Cortex of kidney (tissue), 1 donor: ENCODE data around the gene MRFAP1L1.
"Not testable (repeated sequence)": the region's sequence is repeated elsewhere in the genome, so short reads cannot be mapped to it uniquely, and the experiment has no call there.

Source experiments
- DNase-seq: peaks from one replicate; lab custom pipeline; 2025; lab: John Stamatoyannopoulos, UW

MRFAP1L1 gene

DNA sequence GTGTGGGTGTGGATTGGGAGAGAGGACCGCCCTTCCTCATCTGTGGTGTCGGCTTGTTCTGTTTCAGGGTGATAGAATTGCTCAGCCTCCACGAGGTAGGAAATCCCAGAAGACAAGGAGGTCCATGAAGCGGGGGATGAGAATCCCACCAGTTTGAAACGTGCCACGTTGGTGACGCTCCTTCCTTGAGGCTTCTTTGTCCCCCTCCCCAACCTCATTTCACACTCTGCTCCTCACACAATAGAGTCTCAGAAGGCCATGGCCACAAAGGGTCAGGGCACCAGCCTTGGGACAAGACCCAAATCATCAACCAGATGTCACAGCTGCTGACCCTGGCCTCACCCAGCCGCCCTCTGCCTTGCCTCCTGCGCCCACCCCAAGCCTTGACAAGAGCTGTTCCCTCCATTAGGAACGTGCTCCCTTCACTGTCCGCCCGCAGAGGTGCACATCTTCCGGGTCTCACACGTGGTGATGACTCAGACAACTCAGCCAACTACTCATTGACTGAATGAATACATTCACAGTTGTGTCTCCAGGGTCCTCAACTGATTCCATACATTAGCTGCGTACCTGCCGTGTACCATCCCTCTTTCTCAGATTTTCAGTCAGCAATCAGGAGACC lies 24.6 kb upstream of the MRFAP1L1 start:
- no peak for DNase-seq

- no peak for DNase-seq
These were observed 23.9 kb upstream of the MRFAP1L1 start for GRCh38 chr4:6733358-6734164.

DNA sequence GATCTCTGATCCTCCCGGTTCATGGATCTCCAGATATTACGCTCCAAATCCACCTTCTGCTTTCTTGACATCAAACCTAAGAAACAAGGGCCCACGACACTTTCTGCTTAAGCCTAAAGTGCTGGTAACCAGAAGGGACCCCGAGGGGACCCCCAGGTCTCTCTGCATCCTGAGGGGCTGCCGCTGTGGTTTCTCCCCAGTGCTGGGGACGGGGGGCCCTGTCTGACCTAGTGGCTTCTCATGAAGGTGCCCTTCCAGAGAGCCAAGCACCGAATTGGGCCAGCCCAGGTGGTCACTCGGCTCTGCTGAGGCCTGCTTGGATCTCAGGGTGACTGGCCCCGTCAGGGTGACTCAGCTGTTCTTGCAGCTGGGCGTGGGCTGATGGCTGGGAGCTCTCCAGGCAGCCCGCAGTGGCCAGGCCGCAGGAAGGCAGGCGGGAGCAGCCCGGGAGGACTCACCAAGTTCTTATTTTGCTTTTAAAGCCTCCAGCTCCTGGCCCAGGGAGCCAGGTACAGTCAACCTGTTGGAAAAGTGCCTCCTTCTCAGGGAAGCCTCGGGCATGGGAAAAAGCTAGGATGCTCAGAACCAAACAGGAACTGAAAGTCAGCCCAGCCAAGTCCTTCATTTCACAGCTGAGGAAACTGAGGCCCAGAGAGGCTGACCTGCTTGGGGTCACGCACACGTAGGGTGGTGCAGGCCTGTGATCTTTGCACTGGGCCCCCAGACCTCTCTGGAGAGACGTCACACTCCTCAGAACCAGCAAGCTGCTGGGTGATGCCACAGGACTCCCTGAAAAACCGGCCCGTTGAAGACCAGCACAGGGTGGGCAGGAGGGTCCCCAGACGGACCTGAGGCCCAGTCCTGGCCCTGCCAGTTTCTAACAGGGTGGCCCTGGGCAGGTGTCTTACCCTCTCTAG lies 23.0 kb upstream of the MRFAP1L1 start:
- DNase-seq = no peak

DNA sequence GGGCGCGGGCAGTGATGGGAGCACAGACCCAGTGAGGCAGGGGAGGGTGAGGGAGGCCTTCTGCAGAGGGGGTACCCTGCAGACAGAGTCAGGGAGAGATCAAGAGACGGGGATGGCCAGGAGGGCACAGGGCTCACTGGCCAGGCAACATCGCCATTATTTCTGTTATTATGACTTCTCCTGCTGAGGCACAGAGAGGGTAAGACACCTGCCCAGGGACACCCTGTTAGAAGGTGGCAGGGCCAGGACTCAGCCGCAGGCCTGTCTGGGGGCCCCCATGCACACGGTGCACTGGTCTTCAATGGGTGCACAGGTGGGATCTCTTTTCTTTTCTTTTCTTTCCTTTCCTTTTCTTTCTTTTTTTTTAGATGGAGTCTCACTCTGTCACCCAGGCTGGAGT lies 22.1 kb upstream of the MRFAP1L1 start:
- no peak for DNase-seq

- no peak for DNase-seq
These were observed 21.6 kb upstream of the MRFAP1L1 start for GRCh38 chr4:6731318-6731675.

- DNase-seq = no peak
These were observed 21.1 kb upstream of the MRFAP1L1 start for GRCh38 chr4:6730603-6731317.

GRCh38 chr4:6728320-6729029 lies 18.8 kb upstream of the MRFAP1L1 start:
- no peak for DNase-seq

DNA sequence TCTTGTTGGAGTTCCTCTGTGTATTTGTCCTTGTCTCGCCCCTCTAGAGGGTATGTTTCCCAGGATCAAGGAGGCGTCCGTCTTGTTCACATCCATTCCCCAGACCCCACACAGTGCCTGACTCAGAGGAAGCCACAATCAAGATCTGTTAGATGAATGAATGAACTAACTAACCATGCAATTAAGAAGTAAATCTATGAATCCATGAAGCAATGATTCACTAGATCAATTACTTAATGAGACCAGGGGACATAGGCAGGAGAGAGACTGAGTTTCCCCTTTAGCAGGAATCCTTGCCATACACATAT lies 18.2 kb upstream of the MRFAP1L1 start:
- no peak for DNase-seq

DNA sequence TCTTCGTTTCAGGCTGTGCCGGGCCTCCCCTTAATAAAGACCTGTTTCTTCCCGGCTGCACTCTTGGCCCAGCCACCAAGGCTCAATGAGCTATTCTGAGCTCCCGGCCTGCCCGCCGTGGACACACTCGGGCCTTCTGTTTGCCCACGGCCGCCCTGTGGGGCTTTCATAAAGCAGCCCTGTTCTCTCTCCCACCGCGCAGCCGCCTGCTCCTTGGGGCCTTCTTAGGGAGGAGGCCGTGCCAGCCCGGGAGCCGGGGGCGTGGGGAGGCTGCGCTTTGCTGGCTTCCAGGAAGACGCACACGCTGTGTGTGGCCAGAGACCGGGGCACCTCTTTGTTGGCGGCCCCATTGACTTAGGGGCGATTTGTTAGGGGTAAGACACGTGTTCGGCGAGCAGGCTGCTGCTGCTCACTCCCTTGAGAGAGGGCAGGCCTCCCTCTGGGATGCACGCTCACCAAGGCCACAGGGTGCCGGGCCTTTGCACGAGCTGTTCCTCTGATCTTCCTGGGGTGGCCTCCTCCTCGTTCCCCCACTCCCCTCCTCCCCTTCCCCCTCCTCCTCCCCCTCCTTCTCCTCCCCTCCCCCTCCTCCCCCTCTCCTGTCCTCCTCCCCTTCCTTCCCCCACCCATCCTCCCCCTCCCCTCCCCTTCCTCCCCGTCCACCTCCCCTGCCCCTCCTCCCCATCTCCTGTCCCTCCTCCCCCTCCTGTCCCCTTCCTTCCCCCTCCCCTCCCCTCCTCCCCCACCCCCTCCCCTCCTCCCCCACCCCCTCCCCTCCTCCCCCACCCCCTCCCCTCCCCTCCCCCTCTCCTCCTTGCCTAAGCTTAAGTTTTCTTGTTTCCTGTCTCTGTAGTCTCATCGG lies 17.6 kb upstream of the MRFAP1L1 start:
- DNase-seq = no peak

GRCh38 chr4:6725427-6725961 lies 15.8 kb upstream of the MRFAP1L1 start:
- DNase-seq = not testable (repeated sequence)

DNA sequence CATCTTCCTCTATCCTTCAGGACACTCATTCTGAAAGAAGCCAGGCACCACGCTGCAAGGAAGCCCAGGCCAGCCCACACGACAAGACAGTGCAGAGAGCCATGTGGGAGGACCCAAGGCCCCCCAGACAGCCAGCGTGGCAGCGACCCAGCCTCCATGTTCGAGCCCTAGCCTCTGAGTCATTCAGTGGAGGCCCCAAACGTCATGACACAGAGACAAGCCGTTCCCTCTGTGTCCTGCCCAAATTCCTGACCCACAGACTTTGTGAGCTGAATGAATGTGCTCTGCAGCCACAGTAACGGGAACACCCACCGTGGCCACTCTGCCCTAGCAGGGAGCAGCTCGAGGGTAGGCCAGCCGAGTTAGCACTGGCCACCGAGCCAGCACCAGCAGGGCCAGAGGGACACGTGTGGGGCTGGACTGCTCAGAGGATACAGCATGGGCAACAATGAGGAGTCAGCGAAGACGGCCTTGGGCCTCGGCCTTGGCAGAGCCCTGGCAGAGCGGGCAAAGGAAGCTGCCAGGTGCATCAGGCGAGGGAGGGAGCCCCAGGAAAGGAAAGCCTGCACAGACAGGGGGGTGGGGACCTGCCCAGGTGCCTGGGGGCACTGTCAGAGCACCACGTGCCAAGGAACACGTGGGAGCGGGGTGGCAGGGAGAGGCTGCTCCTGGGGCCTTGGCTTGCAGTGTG lies 14.9 kb upstream of the MRFAP1L1 start:
- no peak for DNase-seq

- no peak for DNase-seq
These were observed 14.2 kb upstream of the MRFAP1L1 start for GRCh38 chr4:6723851-6724250.

- DNase-seq = no peak
These were observed 13.2 kb upstream of the MRFAP1L1 start for GRCh38 chr4:6722891-6723290.

DNA sequence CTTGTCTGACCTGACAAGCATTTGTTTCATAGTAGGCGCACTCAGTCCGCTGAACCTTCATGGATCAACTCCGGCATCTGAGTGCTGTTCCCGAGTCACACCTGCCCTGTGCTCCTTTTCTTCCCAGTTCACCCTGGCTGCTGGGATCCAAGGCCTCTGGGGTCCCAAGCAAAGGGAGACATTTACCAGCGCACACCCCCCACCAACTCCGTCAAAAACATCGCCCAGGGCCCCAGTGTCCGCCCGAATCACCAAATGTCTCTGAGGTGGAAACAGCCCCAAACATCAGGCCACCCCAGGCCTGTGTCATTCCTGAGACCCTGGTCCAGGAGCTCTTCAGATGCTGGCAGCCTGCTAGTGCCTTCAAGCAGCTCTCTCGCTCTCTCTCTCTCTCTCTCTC lies 11.5 kb upstream of the MRFAP1L1 start:
- DNase-seq = no peak

DNA sequence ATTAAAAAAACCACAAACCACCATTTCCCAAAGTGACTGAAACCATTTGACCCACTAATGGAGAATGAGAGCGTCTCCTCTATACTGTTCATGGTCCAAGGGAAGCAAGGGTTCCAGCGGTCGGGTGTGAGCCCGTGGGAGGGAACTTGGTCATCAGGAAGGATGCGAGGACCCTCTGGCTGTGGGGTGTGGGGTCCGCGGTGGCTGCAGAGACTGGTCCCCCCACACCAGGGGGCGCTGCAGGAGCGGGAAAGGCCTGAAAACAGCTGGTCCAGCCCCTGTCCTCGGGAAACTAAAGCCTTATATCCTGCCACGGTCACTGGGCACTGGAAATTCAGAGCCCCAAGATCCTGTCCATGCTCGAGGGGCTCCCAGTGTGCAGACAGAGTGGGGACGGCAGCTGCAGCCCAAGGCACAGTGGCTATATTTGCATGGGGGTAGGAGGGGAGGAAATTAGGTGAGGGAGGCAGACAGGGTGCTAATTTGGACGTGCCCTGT lies 10.6 kb upstream of the MRFAP1L1 start:
- no peak for DNase-seq

DNA sequence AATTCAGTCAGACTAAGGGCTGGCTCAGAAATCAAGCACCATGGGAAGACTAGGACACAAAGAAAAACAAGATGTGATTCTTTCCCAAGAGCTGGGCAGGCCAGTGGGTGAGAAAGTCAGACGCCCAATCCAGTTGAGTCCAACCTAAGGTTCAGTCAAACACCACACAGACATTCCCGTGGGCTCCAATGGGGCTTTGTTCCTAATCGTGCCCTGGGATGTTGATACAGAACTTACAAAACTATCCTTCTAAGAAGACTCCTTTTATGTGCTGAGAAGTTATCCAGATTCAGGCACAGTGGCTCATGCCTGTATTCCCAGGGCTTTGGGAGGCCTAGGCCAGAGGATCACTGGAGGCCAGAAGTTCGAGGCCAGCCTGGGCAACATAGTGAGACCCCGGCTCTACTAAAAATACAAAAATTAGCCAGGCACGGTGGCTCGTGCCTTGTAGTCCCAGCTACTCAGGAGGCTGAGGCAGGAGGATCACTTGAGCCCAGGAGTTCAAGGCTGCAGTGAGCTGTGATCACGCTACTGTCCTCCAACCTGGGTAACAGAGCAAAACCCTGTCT lies 10.0 kb upstream of the MRFAP1L1 start:
- DNase-seq = no peak

- no peak for DNase-seq
These were observed 9.4 kb upstream of the MRFAP1L1 start for GRCh38 chr4:6718932-6719610.

GRCh38 chr4:6716958-6717655 lies 7.4 kb upstream of the MRFAP1L1 start:
- no peak for DNase-seq
